OCI-LY1 (cell line): ENCODE data around the gene SERPINB7.

Experiments used
- EZH2 ChIP-seq: fragments of 200-600 bp; sonication (generic), shearing (Covaris generic); IDR thresholded peaks from 2 replicates; pipeline ENCODE4 v1.8.0; 2017; ENCODE audit warnings: borderline replicate concordance, mixed run types, mild to moderate bottlenecking, antibody characterized with exemption, low read length, moderate library complexity, mixed read lengths
- TF ChIP-seq, protein P1 (sequence below): fragments of 200-600 bp; sonication (generic), shearing (Covaris generic); IDR thresholded peaks from 2 replicates; pipeline ENCODE4 v1.5.1; 2017; ENCODE audit warnings: mild to moderate bottlenecking, antibody characterized with exemption, low read length, moderate library complexity, mixed read lengths

DNA sequence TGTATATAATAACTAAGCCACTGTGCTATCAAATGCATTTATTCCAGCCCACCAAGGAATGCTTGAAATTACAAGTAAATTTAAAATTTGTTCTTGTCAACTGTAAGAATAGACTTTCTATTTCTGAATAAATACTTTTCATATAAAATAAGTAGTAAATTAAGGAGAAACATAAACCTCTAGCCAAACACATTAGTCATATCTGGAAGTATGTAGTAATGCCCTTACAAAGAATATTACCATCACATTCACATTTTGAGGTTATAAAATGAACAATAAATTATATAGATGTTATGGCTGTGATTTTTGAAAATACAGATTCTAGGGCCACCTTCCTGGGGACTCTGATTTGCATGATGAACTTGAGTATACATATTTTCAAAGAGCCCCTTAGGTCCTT is 54.7 kb downstream of the SERPINB7 start:
- TF ChIP-seq, protein P1, sequence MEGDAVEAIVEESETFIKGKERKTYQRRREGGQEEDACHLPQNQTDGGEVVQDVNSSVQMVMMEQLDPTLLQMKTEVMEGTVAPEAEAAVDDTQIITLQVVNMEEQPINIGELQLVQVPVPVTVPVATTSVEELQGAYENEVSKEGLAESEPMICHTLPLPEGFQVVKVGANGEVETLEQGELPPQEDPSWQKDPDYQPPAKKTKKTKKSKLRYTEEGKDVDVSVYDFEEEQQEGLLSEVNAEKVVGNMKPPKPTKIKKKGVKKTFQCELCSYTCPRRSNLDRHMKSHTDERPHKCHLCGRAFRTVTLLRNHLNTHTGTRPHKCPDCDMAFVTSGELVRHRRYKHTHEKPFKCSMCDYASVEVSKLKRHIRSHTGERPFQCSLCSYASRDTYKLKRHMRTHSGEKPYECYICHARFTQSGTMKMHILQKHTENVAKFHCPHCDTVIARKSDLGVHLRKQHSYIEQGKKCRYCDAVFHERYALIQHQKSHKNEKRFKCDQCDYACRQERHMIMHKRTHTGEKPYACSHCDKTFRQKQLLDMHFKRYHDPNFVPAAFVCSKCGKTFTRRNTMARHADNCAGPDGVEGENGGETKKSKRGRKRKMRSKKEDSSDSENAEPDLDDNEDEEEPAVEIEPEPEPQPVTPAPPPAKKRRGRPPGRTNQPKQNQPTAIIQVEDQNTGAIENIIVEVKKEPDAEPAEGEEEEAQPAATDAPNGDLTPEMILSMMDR = no peak
- no peak for TF ChIP-seq EZH2
